B cell (primary cell): ENCODE data around the gene TRAF5. TPM values are rescaled to one million over a fixed set of nuclear protein-coding genes. Genes with fewer than 3 reads are reported as not detected.

Experiments used
- ATAC-seq: fragments of 200-7000 bp; cut with Tn5 transposase; one replicate; pipeline ENCODE4 v1.10.0; 2021; ENCODE audit warnings: low read depth, mild to moderate bottlenecking, moderate number of reproducible peaks, moderate library complexity
- CTCF ChIA-PET: fragments of 350-600 bp; sonication (Branson Sonifier 250); formaldehyde crosslinking; loops from one replicate; lab custom pipeline; 2021; ENCODE audit warnings: antibody characterized with exemption, inconsistent platforms; lab: Charles Lee
- POLR2A ChIA-PET: fragments of 350-600 bp; sonication (Branson Sonifier 250); formaldehyde crosslinking; loops from one replicate; lab custom pipeline; 2021; ENCODE audit warnings: antibody characterized with exemption; lab: Charles Lee
- DNase-seq: peaks from one replicate; pipeline ENCODE4 v3.0.0; 2013
- H2AFZ ChIP-seq: 2 replicates; pipeline ENCODE4 v1.6.1; 2012; ENCODE audit warnings: mild to moderate bottlenecking, low read depth, low read length; ENCODE audit not compliant: insufficient read depth, poor library complexity, severe bottlenecking
- H3K27ac ChIP-seq, 2 donors: 1 replicate in 1 of 2; 2 replicates in 1 of 2; pipeline ENCODE4 v1.5.1; 2012 to 2013; ENCODE audit warnings: low read length in 2 of 2, mild to moderate bottlenecking in 2 of 2, moderate library complexity in 1 of 2
- H3K27me3 ChIP-seq, 4 experiments: fragments of 200-600 bp in 1 of 4; sonication (generic) in 1 of 4; replicated peaks in 1 of 4; 1 replicate in 2 of 4; 2 replicates in 2 of 4; pipeline versions ENCODE4 v1.6.1 to v1.7.0; 2013 to 2016; ENCODE audit warnings: low read length in 3 of 4, mild to moderate bottlenecking in 2 of 4, mixed read lengths in 1 of 4, moderate library complexity in 1 of 4; ENCODE audit not compliant: insufficient read depth in 4 of 4, control insufficient read depth in 3 of 4; ENCODE audit errors: control extremely low read depth in 1 of 4
- H3K36me3 ChIP-seq, 2 experiments: replicated peaks in 1 of 2; 1 replicate in 1 of 2; 2 replicates in 1 of 2; pipeline versions ENCODE4 v1.6.1 to v1.7.1; 2013; ENCODE audit warnings: low read length in 1 of 2; ENCODE audit not compliant: insufficient read depth in 2 of 2, control insufficient read depth in 1 of 2; ENCODE audit errors: control extremely low read depth in 1 of 2, extremely low read depth in 1 of 2
- H3K4me1 ChIP-seq, 2 donors: fragments of 200-600 bp in 1 of 2; sonication (generic) in 1 of 2; 1 replicate in 1 of 2; 2 replicates in 1 of 2; pipeline versions ENCODE4 v1.5.1 to v1.6.1; 2013 to 2017; ENCODE audit warnings: low read length in 2 of 2; ENCODE audit not compliant: control insufficient read depth in 2 of 2, insufficient read depth in 2 of 2
- H3K4me2 ChIP-seq: replicated peaks from 2 replicates; pipeline ENCODE3; 2012; ENCODE audit warnings: mild to moderate bottlenecking, low read depth, low read length; ENCODE audit not compliant: poor library complexity, severe bottlenecking
- H3K4me3 ChIP-seq, 5 experiments: fragments of 200-600 bp in 1 of 5; sonication (generic) in 1 of 5; 1 replicate in 3 of 5; 2 replicates in 2 of 5; pipeline versions ENCODE4 v1.5.1 to v1.7.0; 2011 to 2016; ENCODE audit warnings: low read length in 4 of 5, mild to moderate bottlenecking in 4 of 5, low read depth in 2 of 5, control low read depth in 1 of 5, moderate library complexity in 1 of 5; ENCODE audit not compliant: insufficient read depth in 1 of 5; ENCODE audit errors: control extremely low read depth in 1 of 5, extremely low read depth in 1 of 5
- H3K79me2 ChIP-seq: fragments of 200-600 bp; sonication (generic); one replicate; pipeline ENCODE4 v1.6.0; 2016; ENCODE audit warnings: low read length; ENCODE audit not compliant: control insufficient read depth, insufficient read depth
- H3K9ac ChIP-seq: fragments of 200-600 bp; sonication (generic); 2 replicates; pipeline ENCODE4 v1.6.1; 2017; ENCODE audit warnings: mild to moderate bottlenecking, low read length, moderate library complexity
- H3K9me3 ChIP-seq, 3 donors: one replicate each; pipeline versions ENCODE4 v1.6.1 to v1.7.1; 2013; ENCODE audit warnings: low read length in 2 of 3; ENCODE audit not compliant: control insufficient read depth in 2 of 3, insufficient read depth in 1 of 3; ENCODE audit errors: control extremely low read depth in 1 of 3
- H4K20me1 ChIP-seq: 2 replicates; pipeline ENCODE4 v1.6.0; 2012; ENCODE audit warnings: mild to moderate bottlenecking, low read length; ENCODE audit not compliant: insufficient read depth, control insufficient read depth, poor library complexity, severe bottlenecking
- H3K27ac Mint-ChIP-seq: one replicate; pipeline ENCODE4 v1.8.0; 2021; ENCODE audit warnings: mixed read lengths
- H3K27me3 Mint-ChIP-seq: one replicate; pipeline ENCODE4 v1.8.0; 2021; ENCODE audit warnings: mixed read lengths
- H3K4me1 Mint-ChIP-seq: one replicate; pipeline ENCODE4 v1.8.0; 2021; ENCODE audit warnings: mixed read lengths
- H3K4me3 Mint-ChIP-seq: one replicate; pipeline ENCODE4 v1.8.0; 2021; ENCODE audit warnings: mixed read lengths
- H3K9me3 Mint-ChIP-seq: one replicate; pipeline ENCODE4 v1.8.0; 2022; ENCODE audit warnings: mixed read lengths; ENCODE audit not compliant: insufficient read depth
- EZH2 ChIP-seq: IDR thresholded peaks from 2 replicates; pipeline ENCODE4 v1.6.1; 2012; ENCODE audit warnings: borderline replicate concordance, low read depth, mild to moderate bottlenecking, moderate library complexity, low read length; ENCODE audit not compliant: insufficient read depth, poor library complexity, severe bottlenecking
- WGBS: methylation state at CpG from one replicate; pipeline ENCODE4 v1.1.5; 2013; ENCODE audit warnings: missing lambda C conversion rate; ENCODE audit not compliant: insufficient coverage; 5-methylcytosine and 5-hydroxymethylcytosine counted together
- intact Hi-C: fragments of 100-400 bp; cut with micrococcal nuclease; formaldehyde crosslinking; loops from one replicate; pipeline ENCODE4 v1.10.0; 2022
- polyA plus RNA-seq: library from polyadenylated mRNA; depleted of rRNA; stranded (reverse); fragments of >200 nt; gene quantifications from 2 replicates; pipeline ENCODE4 v1.2.3, GENCODE V29; 2012
- total RNA-seq, 2 donors: library from RNA; stranded (reverse); fragments of 120-200 nt in 1 of 2; gene quantifications; 1 replicate in 1 of 2; 2 replicates in 1 of 2; pipeline versions ENCODE4 v1.2.3 to v1.2.4, GENCODE V29; 2013 to 2022
- TF ChIP-seq, protein P1 (sequence below): fragments of 200-600 bp; IDR thresholded peaks from one replicate; pipeline ENCODE4 v1.8.0; 2022; ENCODE audit warnings: antibody characterized with exemption, mild to moderate bottlenecking

TRAF5 gene
- total and polyA plus RNA-seq, 2 donors (not counting 1 experiment from before 2014, with no cell fraction given) = 129 to 143 TPM

DNA sequence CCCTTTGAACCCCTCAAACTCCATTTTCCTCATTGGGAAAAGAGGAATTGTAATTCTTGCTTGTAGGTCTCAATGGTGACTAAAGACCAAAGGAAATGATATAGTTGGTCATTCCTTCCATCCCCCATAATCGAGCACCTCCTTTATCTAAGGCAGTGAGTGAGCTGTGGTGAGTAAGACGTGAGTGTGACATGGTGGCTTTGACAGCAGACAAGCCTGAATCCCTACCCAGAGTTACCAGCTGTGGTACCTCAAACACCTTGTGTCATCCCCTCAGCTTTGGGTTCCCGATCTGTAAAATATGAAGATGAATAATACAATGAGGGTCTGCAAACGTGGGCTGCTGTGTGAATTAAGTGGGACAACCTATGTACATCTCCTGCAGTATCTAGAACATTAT is 8.4 kb downstream of the TRAF5 start:
- Histone ChIP-seq H3K4me1 (peaks cover 98 to 100% of the 10 kb centered on the region in 2 donors), H4K20me1 (peaks cover 27% of the 10 kb centered on the region), H3K4me3 (peak overlapping the region in 2 of 5 experiments; percentile 39 to 54), H2AFZ (no peak overlapping the region), H3K79me2 (peaks cover 100% of the 10 kb centered on the region), H3K4me2 (peak overlapping the region; percentile 80), H3K27me3 (no peaks in the 10 kb centered on the region), H3K27ac (peak overlapping the region; percentile 90 to 92), H3K9ac (peak overlapping the region; percentile 63), H3K36me3 (peaks cover 0 to 39% of the 10 kb centered on the region in 2 experiments), H3K9me3 (no peaks in the 10 kb centered on the region)
- TF ChIP-seq, protein P1, sequence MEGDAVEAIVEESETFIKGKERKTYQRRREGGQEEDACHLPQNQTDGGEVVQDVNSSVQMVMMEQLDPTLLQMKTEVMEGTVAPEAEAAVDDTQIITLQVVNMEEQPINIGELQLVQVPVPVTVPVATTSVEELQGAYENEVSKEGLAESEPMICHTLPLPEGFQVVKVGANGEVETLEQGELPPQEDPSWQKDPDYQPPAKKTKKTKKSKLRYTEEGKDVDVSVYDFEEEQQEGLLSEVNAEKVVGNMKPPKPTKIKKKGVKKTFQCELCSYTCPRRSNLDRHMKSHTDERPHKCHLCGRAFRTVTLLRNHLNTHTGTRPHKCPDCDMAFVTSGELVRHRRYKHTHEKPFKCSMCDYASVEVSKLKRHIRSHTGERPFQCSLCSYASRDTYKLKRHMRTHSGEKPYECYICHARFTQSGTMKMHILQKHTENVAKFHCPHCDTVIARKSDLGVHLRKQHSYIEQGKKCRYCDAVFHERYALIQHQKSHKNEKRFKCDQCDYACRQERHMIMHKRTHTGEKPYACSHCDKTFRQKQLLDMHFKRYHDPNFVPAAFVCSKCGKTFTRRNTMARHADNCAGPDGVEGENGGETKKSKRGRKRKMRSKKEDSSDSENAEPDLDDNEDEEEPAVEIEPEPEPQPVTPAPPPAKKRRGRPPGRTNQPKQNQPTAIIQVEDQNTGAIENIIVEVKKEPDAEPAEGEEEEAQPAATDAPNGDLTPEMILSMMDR = no peak
- no peak for TF ChIP-seq EZH2
- Mint-ChIP-seq H3K27me3 (no peaks in the 10 kb centered on the region), H3K27ac (peak overlapping the region; percentile 84), H3K9me3 (no peaks in the 10 kb centered on the region), H3K4me3 (peak overlapping the region; percentile 62), H3K4me1 (peaks cover 93% of the 10 kb centered on the region)
- no CpG with 5 or more reads among the region's 4 CpGs for WGBS
- ChIA-PET CTCF (interaction anchor here (2.1 to 18.7 kb wide), 3 partner anchors 8 to 21 kb away, joined by 12 to 333 read pairs (median 13); partner anchors contain the start of gene TRAF5), POLR2A (interaction anchor here (2.1 kb wide), 1 partner anchor 9 kb away, joined by 20 read pairs; the partner anchor contains the start of gene TRAF5)
- intact Hi-C loops = loop anchor here (10.0 kb wide), 1 partner anchor 990 kb away; no protein-coding TSS in a partner anchor
- DNase-seq = no peak
- ATAC-seq = no peak

DNA sequence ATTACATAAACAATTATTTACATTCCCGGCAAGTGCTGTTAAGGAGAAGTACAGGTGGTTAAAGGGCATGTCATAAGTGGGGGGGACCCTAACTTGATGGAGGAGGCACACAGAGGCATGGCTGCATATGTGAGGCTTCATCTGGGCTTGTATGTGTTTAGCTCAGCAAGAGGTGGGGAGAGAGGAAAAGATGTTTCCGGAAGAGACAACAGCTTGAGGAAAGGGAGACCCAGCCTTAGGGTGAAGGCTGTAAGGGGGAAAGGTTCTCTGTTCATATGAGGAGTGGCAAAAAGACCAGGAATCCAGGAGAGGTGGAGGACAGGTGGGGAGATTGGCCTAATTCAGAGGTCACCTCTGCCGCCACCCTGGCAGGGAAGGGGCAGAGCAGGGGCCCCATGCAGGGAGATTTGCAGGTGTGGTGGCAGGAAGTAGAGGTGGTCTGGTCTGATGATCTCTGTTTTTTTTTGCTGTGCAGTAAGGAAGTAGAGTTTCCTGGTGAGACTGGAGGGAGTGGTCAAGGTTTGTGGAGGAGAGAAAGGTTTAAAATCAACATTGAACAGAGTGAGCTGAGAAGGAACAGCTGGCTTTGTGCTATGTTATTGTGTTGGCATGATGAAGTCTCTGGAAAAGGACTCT is 9.0 kb downstream of the TRAF5 start:
- peaks cover 0 to 33% of the 10 kb centered on the region in 2 experiments for H3K36me3 ChIP-seq
- peak; percentile 80 for DNase-seq
- peaks cover 98 to 100% of the 10 kb centered on the region in 2 donors for H3K4me1 ChIP-seq
- ChIA-PET POLR2A (interaction anchor here (2.1 kb wide), 1 partner anchor 9 kb away, joined by 20 read pairs; the partner anchor contains the start of gene TRAF5), CTCF (interaction anchor here (1.1 to 18.7 kb wide), 6 partner anchors 8 to 141 kb away, joined by 3 to 333 read pairs (median 8); partner anchors contain the start of gene TRAF5)
- H3K4me3 ChIP-seq = peak overlapping the region; percentile 17 to 54 (median 39)
- peak overlapping the region; percentile 80 for H3K4me2 ChIP-seq
- Mint-ChIP-seq H3K27me3 (no peaks in the 10 kb centered on the region), H3K4me1 (peaks cover 92% of the 10 kb centered on the region), H3K4me3 (peak overlapping the region; percentile 62), H3K27ac (peak overlapping the region; percentile 84), H3K9me3 (no peaks in the 10 kb centered on the region)
- peak; percentile 85 for ATAC-seq
- H3K9me3 ChIP-seq = no peaks in the 10 kb centered on the region
- peak overlapping the region; percentile 90 to 92 for H3K27ac ChIP-seq
- peaks cover 34% of the 10 kb centered on the region for H4K20me1 ChIP-seq
- peaks cover 100% of the 10 kb centered on the region for H3K79me2 ChIP-seq
- intact Hi-C loops = loop anchor here (1.0 to 10.0 kb wide), 4 partner anchors 8 to 991 kb away; no protein-coding TSS in a partner anchor
- 9% methylated on average over 2 of the region's 3 CpGs for WGBS
- H3K27me3 ChIP-seq = no peaks in the 10 kb centered on the region
- peak overlapping the region; percentile 63 for H3K9ac ChIP-seq
- TF ChIP-seq, protein P1 = no peak
- no peak for TF ChIP-seq EZH2
- no peak overlapping the region for H2AFZ ChIP-seq
